Cerebellar cortex (tissue), 1 donor: Measurements from ENCODE around the gene LRRFIP1.

Experiments
- DNase-seq: peaks from one replicate; pipeline ENCODE4 v3.0.0-alpha.2; 2015; ENCODE audit warnings: low spot score

The LRRFIP1 gene

GRCh38 chr2:237723602-237724001 lies 96.2 kb downstream of the LRRFIP1 start:
- no peak for DNase-seq

- no peak for DNase-seq
These were observed 97.6 kb downstream of the LRRFIP1 start for GRCh38 chr2:237724811-237725478.

GRCh38 chr2:237725661-237726060 lies 98.3 kb downstream of the LRRFIP1 start:
- no peak for DNase-seq

GRCh38 chr2:237726401-237726830 lies 99.0 kb downstream of the LRRFIP1 start:
- no peak for DNase-seq

GRCh38 chr2:237727363-237727762 lies 100.0 kb downstream of the LRRFIP1 start:
- no peak for DNase-seq

- DNase-seq: no peak
These were observed 102.5 kb downstream of the LRRFIP1 start for GRCh38 chr2:237729681-237730475.

GRCh38 chr2:237731663-237732062 lies 104.3 kb downstream of the LRRFIP1 start:
- no peak for DNase-seq

GRCh38 chr2:237732070-237732469 lies 104.7 kb downstream of the LRRFIP1 start:
- DNase-seq: no peak

- DNase-seq: no peak
These were observed 105.5 kb downstream of the LRRFIP1 start for GRCh38 chr2:237732790-237733381.

- no peak for DNase-seq
These were observed 106.4 kb downstream of the LRRFIP1 start for GRCh38 chr2:237733677-237734300.

GRCh38 chr2:237734905-237735623 lies 107.7 kb downstream of the LRRFIP1 start:
- DNase-seq: no peak

- DNase-seq: no peak
These were observed 108.4 kb downstream of the LRRFIP1 start for GRCh38 chr2:237735798-237736197.

GRCh38 chr2:237736783-237737182 lies 109.4 kb downstream of the LRRFIP1 start:
- DNase-seq: no peak

- no peak for DNase-seq
These were observed 109.9 kb downstream of the LRRFIP1 start for GRCh38 chr2:237737196-237737865.

- no peak for DNase-seq
These were observed 110.9 kb downstream of the LRRFIP1 start for GRCh38 chr2:237738255-237738654.

- no peak for DNase-seq
These were observed 111.7 kb downstream of the LRRFIP1 start for GRCh38 chr2:237739101-237739500.

GRCh38 chr2:237742191-237742590 lies 114.8 kb downstream of the LRRFIP1 start:
- no peak for DNase-seq

GRCh38 chr2:237742614-237743013 lies 115.2 kb downstream of the LRRFIP1 start:
- DNase-seq: no peak

GRCh38 chr2:237743024-237743423 lies 115.6 kb downstream of the LRRFIP1 start:
- DNase-seq: no peak

- DNase-seq: no peak
These were observed 116.3 kb downstream of the LRRFIP1 start for GRCh38 chr2:237743561-237744269.

- no peak for DNase-seq
These were observed 116.9 kb downstream of the LRRFIP1 start for GRCh38 chr2:237744270-237744612.
